GM15510 (cell line): Measurements from ENCODE around the gene MFSD2B.

ENCODE experiments used
- POLR2A ChIP-seq: IDR thresholded peaks from 3 replicates; pipeline ENCODE4 v1.6.1; 2011; ENCODE audit warnings: borderline replicate concordance; ENCODE audit not compliant: insufficient read length; ENCODE audit errors: extremely low read depth

MFSD2B gene

GRCh38 chr2:24009680-24010476 is at the start of gene MFSD2B:
TSS of gene MFSD2B (plus strand) at chr2:24010085. CDS start at chr2:24010097, 12 bp downstream.
- TF ChIP-seq POLR2A = no peak

- no peak for TF ChIP-seq POLR2A
Measured at GRCh38 chr2:23967846-23968245, 42.0 kb upstream of the MFSD2B start.

GRCh38 chr2:23976883-23977282 is 33.0 kb upstream of the MFSD2B start:
- no peak for TF ChIP-seq POLR2A

- no peak for TF ChIP-seq POLR2A
Measured at GRCh38 chr2:23988371-23988770, 21.5 kb upstream of the MFSD2B start.

- no peak for TF ChIP-seq POLR2A
Measured at GRCh38 chr2:23992931-23993330, 17.0 kb upstream of the MFSD2B start.

- no peak for TF ChIP-seq POLR2A
Measured at GRCh38 chr2:23993736-23994269, 16.1 kb upstream of the MFSD2B start.

GRCh38 chr2:23994567-23994966 is 15.3 kb upstream of the MFSD2B start:
- TF ChIP-seq POLR2A = no peak

GRCh38 chr2:24007693-24008092 is 2.2 kb upstream of the MFSD2B start:
- no peak for TF ChIP-seq POLR2A

- TF ChIP-seq POLR2A = no peak
Measured at GRCh38 chr2:24008672-24009366, 1.1 kb upstream of the MFSD2B start.

GRCh38 chr2:24009367-24009679 is 562 bp upstream of the MFSD2B start:
- no peak for TF ChIP-seq POLR2A

- no peak for TF ChIP-seq POLR2A
Measured at GRCh38 chr2:24010477-24011249, 778 bp downstream of the MFSD2B start.

GRCh38 chr2:24011250-24012104 is 1.6 kb downstream of the MFSD2B start:
- no peak for TF ChIP-seq POLR2A

- no peak for TF ChIP-seq POLR2A
Measured at GRCh38 chr2:24012521-24013188, 2.8 kb downstream of the MFSD2B start.

GRCh38 chr2:24015562-24016375 is 5.9 kb downstream of the MFSD2B start:
- TF ChIP-seq POLR2A = no peak

- no peak for TF ChIP-seq POLR2A
Measured at GRCh38 chr2:24016376-24016761, 6.5 kb downstream of the MFSD2B start.
